Measurements from ENCODE around the gene PROC.

- no peak for TF ChIP-seq CTCF (IDR thresholded peaks at IDR 0.05)
- TF ChIP-seq POLR2A (IDR thresholded peaks at IDR 0.05) = no peak
Observed at GRCh38 chr2:127413782-127414637, 4.2 kb upstream of the PROC start.
